IPS-NIHi11 (cell line): ENCODE results near the gene CGB8.
"Not testable (repeated sequence)": the region's sequence is repeated elsewhere in the genome, so short reads cannot be mapped to it uniquely, and the experiment has no call there.

ENCODE experiments used
- DNase-seq: peaks from one replicate; pipeline ENCODE4 v3.0.0; 2012; ENCODE audit warnings: mixed read lengths, low spot score

Gene CGB8

DNA sequence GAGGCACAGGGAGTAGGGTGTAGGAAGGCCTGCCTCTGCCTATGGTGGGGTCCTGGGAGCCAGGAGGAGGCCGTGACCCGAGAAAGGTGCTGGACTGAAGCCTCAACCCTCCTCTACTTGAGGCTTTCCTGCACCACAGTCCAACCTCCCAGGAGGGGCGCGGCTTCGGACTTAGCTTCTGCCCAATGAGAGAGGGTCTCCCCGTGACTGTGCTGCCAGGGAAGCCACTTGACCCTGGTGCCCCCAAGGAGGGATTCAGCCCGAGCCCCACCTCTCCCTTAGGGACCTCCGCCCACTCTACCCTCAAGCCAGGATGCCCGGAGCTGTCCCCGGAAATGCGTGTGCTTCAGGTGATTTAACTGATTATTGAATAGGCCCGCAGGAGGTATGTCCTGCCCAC is at the start of gene CGB8:
CGB8 (minus strand) TSS at position 101 of the 400 bp plus-strand sequence. CDS start 372 bp downstream, outside the sequence.
- DNase-seq: not testable (repeated sequence)

DNA sequence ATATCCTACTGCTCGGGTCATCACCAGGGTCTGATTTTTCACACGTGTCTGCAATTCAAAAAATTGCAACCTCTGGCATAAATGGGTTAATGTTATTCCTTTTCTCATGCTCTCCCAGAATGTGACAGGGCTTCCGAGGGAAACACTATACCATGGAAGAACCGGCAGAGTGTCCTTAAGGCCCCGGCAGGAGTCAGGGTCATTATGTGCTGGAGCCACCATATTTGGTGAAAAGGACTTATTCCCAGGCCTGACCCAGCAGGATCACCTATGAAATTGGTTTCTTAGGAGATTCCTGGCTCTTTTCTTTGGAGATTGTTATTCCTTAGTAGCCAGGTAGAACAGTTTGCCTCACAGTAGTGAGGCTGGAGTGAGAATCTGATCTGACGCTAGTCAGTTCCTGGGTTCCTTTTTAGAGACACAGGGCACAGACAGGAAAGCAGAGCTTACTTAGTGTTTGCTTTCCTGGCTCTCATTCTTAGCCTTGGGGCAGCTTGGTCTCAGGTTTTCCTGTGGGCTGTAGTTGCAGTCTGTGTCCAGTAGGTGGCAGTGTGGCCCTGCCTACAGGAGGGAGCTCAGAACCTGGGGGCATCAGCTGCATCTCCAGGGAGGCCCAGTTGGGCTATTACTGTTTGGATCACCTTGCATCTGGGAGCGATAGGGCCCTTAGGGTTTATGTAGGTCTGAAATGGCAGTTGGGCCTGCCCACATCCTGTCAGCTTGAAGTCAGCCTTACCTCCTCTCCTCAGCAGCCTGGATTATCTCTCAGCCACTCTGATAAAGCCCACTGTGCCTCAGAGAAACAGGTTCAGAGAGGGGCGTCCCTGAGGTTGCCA is 48.8 kb upstream of the CGB8 start:
- peak; percentile 86 for DNase-seq

DNA sequence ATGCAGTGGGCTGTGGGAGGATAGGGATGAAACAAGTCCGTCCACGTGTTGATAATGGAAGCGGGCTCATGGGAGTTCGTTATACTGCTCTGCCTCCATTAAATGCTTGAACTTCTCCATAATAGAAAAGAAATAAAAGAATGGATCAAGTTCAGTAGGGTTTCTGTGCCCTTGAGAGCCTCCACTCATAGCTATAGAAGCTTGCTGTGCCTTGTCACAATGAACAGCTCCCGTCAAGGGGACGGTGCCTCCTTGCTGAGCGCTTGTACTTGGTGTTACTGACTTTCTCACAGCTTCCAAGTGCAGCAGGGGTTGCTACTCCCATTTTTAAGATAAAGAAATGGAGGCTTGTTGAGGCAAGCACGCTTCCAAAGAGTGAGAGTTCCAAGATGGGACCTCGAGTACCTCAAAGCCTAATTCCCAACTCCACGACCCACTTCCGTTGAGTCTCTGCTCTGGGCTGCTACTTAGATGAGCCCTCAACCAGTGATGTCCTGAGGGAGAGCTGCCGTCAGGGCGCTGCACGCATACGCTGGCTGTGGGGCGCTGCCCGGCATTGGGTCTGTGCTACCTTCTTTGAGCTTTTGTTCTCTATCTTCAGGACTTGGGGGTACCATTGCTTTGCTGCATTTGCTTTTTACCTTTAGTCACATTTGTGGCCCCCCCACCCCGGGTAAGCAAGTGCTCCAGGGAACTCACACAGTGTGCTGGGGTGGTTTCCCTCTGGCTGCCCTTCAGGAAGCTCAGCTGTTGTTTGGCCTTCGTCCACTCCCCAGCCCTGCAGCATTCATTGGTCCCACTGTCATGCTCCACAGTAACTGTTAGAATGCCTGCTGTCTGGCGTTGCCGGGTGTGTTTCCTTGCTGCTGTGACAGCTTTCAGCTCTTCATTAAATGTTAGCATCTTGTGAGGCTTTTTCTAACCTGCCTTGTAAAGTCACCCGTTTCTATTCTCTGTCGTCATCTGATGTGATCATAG is 45.9 kb upstream of the CGB8 start:
- no peak for DNase-seq

DNA sequence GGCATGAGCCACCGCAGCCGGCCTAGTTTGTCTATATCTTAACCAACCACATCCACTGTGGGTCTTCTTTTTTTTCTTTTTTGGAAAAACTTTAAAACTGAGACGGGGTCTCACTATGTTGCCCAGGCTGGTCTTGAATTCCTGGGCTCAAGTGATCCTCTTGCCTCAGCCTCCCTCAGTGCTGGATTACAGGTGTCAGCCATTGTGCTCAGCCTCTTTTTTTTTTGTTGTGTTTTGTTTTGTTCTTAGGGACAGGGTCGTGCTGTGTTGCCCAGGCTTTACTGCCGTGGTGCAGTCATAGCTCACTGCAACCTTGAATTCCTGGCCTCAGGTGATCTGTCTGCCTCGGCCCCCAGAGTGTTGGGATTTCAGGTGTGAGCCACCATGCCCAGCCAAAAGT is 43.8 kb upstream of the CGB8 start:
- no peak for DNase-seq

DNA sequence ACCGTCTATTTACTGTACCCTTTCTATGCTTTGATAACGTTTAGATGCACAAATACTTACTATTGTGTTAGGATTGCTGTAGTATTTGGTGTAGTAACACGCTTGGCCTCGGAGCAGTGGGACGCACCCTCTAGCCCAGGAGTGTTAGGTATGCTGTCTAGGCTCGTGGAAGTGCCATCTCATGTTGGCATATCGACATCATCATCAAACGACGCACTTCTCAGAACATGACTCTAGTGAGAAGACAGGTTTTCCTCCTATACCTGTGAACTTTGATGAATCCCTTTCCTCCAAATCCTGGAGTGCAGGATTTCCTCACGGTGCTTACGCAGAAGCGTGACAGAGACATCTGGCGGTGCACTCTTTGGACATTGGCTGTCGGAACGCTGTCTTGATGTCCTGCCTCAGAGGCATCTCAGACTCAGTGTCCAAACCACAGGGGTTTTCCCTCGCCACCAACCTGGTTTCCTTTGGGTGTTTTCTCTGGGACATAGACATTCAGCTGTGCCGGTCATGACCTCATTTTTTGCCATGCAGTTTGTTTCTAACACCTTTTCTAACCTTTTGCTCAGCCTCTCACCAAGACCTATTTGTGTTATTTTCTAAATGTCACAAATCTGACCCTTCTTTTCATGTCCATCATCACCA is 42.6 kb upstream of the CGB8 start:
- DNase-seq: no peak

DNA sequence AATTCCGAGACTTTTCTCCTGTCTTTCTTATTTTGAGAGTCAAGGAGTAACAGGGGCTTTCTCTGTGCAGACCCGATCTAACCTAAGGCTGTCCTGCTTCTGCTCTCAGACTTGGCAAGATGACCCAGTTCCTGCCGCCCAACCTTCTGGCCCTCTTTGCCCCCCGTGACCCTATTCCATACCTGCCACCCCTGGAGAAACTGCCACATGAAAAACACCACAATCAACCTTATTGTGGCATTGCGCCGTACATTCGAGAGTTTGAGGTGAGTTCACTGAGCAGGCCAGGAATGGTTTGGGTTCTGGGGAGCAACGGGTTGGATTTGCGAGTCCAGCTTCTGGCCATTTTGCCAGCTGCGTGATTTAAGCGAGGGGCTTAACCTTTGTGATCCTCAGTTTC is 37.4 kb upstream of the CGB8 start:
- no peak for DNase-seq

DNA sequence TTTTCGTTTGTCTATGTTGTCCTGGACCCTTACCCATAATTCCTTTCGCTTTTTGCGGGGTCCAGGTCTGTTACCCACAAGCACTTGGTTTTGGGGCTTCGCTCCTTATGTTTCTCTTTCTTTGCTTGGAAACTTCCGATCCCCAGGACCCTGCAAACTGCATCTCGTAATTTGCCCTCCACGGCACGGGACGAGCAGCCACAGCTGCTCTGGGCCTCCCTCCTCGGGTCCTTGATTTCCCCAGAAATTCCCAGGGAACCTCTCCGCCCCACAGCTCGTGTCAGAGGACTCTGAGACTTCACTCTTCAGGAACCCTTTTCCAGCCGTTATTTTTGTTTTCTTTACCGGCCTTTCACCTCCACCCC is 36.9 kb upstream of the CGB8 start:
- DNase-seq: no peak

DNA sequence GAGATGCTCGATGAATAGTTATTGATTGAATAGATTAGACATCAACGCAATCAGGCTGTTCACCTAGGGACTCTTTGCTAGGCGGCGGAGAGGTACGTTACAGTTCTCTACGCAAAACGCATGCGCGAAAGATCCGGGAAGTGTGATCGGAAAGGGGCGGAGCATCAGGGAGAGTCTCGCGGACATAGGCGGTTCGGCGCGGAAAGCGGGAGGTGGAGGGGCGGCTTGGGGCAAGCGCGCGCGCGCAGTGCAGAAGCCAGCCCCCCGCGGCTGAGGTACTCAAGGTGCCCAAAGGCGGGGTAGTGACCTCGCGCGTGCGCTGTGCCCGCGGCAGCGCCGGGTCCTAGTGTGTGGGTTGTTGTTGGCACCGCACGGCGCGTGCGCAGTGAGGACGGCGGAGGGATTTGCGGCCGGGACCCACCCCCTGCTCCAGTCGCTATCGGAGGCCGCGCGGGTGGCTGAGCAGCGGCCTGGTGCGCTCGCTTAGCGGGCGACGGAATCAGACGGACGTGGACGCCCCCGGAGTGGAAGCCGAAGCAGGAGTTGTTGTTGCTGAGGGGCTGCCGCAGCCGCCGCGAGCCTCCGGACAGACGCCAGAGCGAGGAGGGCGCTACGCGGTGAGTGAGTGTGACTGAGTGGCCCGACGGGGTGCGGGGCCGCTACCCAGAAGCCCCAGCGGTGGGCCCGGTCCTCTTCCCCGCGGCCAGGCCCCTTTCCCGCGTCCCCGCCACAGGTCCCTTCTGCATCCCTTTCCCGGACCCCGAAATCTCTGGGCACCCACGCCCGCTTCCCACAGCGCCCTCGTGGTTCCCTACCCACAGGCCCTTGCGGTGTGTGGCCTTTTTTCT is 36.3 kb upstream of the CGB8 start, which contains the start of gene SNRNP70:
SNRNP70 (plus strand) TSS at position 432 of the 848 bp plus-strand sequence. CDS start 964 bp downstream, outside the sequence.
- peak; percentile 99 for DNase-seq

DNA sequence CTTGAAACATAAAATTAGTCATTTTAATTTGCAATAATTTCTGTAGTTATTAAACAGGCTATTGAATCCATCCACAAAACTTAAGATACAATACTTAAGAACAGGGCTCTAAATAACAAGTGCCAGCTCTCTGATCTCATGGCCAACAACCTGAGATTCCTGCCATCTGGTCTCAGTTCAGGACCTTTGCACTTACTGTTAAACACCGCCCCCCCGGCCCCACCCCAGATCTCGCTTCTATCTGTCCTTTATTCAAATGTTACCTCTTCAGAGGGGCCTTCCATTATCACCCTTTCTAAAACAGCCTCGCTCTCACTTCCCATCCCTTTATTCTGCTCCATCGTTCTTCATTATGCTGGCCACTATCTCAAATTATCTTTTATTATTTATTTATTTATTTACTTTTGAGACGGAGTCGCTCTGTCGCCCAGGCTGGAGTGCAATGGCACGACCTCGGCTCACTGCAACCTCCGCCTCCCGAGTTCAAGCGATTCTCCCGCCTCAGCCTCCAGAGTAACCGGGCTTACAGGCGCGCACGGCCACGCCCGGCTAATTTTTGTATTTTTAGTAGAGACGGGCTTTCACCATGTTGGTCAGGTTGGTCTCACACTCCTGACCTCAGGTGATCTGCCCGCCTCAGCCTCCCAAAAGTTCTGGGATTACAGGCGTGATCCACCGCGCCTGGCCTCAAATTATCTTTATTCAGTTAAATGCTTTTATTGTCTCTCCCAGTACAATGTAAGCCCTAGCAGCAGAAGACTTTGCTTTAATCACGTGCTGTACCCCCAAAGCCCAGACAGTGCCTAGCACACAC is 35.5 kb upstream of the CGB8 start:
- DNase-seq: no peak

DNA sequence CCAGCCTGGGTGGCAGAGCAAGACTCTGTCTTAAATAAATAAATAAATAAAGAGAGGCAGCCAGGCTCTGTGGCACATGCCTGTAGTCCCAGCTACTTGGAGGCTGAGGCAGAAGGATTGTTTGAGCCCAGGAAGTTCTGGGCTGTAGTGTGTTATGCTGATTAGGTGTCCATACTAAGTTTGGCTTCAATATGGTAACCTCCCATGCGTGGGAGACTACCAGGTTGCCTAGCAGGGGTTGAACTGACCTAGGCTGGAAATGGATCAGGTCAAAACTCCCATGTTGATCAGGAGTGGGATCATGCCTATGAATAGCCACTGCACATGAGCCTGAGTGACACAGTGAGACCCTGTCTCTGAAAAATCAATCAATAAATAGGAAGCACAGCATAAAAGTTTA is 32.4 kb upstream of the CGB8 start:
- no peak for DNase-seq

DNA sequence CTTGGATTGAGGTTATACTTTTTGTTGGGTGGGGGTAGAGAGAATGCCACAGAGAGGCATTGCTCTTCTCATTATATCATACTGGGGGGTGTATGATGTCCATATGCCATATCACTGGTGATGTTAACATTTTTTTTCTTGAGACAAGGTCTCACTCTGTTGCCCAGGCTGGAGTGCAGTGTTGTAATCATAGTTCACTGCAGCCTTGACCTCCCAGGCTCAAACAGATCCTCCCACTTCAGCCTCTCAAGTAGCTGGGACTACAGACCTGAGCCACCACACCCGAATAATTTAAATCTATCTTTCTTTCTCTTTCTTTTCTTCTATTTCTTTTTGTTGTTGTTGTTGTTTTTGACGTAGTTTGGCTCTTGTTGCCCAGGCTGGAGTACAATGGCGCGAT is 31.5 kb upstream of the CGB8 start:
- DNase-seq: no peak

DNA sequence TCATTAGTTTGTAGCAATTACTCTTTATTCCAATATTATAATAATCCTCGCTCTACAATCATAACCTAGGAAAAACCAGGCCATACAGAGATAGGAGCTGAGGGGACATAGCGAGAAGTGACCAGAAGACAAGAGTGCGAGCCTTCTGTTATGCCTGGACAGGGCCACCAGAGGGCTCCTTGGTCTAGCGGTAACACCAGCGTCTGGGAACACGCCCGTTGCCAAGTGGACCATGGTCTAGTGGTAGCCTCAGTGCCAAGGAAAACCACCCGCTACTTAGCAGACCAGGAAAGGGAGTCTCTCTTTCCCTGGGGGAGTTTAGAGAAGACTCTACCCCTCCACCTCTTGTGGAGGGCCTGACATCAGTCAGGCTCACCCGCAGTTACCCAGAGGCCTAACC is 26.0 kb upstream of the CGB8 start:
- DNase-seq: not testable (repeated sequence)

DNA sequence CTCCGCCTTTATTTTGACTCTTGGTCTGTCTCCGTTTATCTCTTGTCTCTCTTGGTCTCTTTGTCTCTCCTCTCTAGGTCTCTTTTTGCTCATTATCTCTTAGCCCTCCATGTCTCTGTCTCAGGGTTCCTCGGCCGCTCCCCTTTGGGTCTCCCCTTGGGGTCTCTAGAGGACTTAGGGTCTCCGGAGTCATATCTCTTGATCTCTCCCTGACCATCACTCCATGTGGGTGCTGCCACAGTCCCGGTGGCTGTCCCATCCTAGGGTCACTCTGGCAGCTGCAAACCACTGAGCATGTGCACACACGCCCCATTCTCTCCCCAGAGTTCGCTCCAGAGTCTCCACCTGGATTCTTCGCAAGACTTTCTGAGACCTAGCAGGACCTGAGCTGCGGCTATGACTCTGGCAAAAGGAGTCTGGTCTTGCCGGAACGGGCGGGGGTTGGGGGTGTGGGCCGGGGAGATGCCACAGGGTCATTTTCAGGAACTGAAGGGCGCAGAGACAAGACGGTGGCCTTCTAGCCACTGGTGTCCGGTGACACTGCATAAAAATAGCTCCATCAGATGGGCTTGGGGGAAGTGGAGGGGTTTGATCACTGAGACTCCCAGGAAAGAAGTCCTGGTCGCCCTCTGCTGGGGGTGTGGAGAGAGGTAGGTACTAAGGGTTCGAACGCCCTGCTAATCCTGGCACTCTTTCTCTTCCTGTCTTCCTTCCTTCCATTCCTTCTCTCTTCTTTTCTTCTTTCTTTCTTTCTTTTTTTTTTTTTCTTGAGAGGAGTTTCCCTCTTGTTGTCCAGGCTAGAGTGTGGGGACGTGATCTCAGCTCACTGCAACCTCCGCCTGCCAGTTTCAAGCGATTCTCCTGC is 24.8 kb upstream of the CGB8 start:
- peak; percentile 37 for DNase-seq

DNA sequence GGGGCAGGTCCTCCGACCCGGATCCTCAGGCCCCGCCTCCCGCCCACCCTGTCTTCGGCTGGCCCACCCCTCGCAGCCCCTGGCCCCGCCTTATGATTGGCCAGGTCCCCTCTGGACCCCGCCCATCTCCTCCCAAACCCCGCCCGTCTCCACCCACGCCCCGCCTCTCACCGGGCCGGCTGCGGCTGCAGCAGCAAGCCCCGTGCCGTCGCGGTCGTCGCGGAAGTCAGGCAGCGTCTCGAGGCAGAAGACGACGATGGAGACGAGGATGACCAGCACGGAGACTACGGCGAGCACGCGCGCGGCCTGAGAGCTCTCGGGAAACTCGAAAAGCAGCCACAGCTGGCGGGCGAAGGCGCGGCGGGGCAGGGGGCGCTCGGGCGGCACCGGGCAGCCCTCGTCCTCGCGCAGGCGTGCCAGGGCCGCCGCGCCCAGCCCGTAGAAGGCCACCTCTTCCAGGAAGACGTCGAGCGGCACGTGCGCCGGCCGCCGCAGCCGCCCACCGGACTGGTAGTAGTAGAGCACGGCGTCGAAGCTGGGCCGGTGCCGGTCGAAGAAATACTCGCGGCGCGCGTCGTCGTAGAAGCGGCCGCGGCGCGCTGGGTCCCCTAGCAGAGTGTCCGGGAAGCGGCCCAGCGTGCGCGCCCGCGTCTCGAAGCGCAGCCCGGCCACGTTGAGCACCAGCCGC is 23.1 kb upstream of the CGB8 start:
- peak; percentile 92 for DNase-seq

DNA sequence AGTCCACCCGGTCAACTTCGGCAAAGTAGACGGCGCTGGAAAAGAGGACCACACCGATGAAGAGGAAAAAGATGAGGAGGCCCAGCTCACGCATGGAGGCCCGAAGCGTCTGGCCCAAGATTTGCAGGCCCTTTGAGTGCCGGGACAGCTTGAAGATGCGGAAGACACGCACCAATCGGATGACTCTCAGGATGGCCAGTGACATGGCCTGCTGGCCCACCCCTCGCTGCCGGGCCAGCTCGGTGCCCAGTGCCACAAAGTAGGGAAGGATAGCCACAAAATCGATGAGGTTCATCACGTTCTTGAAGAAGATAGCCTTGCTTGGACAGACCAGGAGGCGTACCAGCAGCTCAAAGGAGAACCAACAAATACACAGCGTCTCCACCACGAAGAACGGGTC is 21.5 kb upstream of the CGB8 start:
- no peak for DNase-seq

DNA sequence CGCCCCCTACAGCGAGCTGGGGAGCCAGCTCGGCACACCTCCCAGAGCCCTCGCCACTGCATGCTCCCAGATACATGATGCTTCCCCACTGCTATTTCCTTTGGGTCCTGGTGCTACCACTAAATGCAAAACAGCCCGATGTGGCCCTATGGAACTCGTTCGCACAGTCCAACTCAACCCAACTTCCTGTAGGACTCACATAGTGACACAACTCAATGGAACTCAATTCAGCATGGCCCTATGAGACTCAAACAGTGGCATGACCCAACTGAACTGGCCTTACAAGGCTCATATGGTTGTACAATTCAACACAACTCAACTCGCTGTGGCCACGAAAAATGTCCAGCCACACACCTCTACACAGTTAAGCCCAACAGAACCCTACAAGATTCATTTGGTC is 20.1 kb upstream of the CGB8 start:
- no peak for DNase-seq

DNA sequence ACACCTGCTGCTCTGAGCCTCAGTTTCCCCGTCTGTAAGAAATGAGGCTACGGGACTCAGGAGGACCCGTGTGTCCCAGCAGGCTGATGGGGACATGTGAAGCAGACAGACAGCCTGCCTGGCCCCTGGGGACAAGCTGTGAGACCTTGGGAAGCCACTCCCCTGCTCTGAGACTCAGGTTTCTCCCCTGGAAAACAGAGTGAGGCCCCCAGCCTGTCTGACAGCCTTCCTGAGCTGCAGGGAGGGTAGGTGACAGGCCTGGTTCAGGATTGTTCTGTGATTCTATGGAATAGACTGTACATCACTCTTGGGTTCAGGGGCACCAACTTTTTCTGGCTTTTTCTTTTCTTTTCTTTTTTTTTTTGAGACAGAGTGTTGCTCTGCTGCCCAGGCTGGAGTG is 18.6 kb upstream of the CGB8 start:
- DNase-seq: no peak

DNA sequence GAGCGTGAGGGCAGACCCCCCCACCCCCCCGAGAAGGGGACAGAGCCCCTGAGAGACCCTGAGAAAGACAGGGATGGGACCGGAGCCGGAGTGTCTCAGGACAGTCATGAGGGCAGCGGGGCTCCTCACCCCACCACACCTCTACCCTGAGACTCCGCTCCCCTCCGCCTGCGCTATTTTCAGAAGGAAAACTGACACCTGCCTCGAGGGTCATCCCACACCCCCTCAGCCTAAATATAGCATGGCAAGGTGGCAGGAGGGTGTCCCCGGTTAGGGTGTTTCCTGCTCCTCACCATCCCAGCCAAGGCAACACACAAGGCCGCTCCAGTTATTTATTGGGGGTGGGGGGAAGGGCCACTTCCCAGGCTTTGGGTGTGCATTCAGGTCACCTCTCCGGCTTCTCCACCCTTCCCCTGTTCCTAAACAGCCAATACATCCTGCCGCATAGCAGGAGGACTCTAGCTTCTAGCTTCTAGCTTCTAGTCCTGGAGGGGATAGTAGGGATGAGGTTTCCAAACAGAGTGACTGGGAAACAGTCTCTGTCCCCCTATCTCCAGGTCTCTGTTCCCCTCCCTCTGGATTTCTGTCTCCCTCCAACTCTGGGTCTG is 17.1 kb upstream of the CGB8 start:
- DNase-seq: no peak
